IPS-18a (cell line): ENCODE data around the gene C1QL2.

Experiments
- H3K27ac ChIP-seq: one replicate; pipeline ENCODE4 v1.5.1; 2013; ENCODE audit warnings: low read length
- H3K27me3 ChIP-seq: one replicate; pipeline ENCODE4 v1.6.1; 2013; ENCODE audit warnings: mild to moderate bottlenecking, low read length; ENCODE audit not compliant: control insufficient read depth, insufficient read depth
- H3K36me3 ChIP-seq: one replicate; pipeline ENCODE4 v1.6.1; 2013; ENCODE audit warnings: low read depth, low read length; ENCODE audit not compliant: control insufficient read depth
- H3K4me1 ChIP-seq: one replicate; pipeline ENCODE4 v1.6.1; 2013; ENCODE audit warnings: low read depth, low read length; ENCODE audit not compliant: control insufficient read depth
- H3K4me3 ChIP-seq: one replicate; pipeline ENCODE4 v1.5.1; 2013; ENCODE audit warnings: low read length
- H3K9ac ChIP-seq: one replicate; pipeline ENCODE4 v1.6.1; 2013; ENCODE audit warnings: mild to moderate bottlenecking, low read length, moderate library complexity
- H3K9me3 ChIP-seq: one replicate; pipeline ENCODE4 v1.6.1; 2013; ENCODE audit warnings: low read depth, low read length; ENCODE audit not compliant: control insufficient read depth

C1QL2 gene

DNA sequence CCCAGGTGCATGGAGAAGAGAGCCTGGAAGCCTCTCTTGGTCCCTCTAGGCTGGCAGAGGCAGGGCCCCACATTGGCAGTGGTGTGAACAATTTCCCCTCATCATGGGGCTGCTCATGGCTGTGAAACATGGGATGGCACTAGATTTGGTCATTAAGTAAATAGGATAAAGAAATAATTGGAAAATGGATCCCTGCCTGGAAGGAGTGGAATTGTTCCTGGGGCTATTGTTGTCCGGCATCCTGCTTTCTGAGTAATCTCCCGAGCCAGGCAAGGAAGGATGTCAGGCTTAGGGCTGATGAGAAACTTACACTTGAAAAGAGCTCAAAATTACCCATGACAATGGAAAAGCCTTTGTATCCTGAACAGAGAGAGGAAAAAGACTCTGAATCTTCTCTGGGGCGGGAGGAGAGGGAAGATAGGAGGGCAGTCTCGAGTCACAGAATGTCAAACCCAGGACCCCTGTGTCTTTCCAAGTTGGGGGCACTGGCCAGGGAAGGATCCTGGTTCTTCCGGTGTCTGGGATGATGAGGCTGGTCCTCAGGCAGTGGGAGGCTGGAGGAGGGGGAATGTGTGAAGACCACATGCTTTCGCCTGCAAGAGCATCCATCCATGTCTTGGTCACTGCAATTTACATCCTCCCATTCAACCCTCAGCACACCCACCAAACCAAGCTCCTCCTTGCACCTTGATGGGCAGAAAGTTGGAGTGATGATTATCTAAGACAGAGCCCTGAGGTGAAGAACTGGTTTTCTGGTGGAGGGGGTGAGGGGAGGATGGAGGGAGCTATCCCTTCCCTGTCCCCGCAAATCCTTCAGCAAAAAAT is 38.0 kb upstream of the C1QL2 start:
- Histone ChIP-seq H3K4me3 (peak overlapping the region; percentile 8), H3K9me3 (no peaks in the 10 kb centered on the region), H3K9ac (no peak overlapping the region)

GRCh38 chr2:119195887-119196286 is 37.3 kb upstream of the C1QL2 start:
- Histone ChIP-seq H3K4me3 (peak overlapping the region; percentile 8), H3K27me3 (no peaks in the 10 kb centered on the region), H3K9me3 (no peaks in the 10 kb centered on the region), H3K27ac (no peak overlapping the region), H3K9ac (no peak overlapping the region), H3K4me1 (peaks cover 21% of the 10 kb centered on the region), H3K36me3 (no peaks in the 10 kb centered on the region)

More for the DNA sequence above, 38.0 kb upstream of the C1QL2 start:
- Histone ChIP-seq H3K36me3 (no peaks in the 10 kb centered on the region), H3K4me1 (peaks cover 21% of the 10 kb centered on the region), H3K27me3 (no peaks in the 10 kb centered on the region), H3K27ac (no peak overlapping the region)

DNA sequence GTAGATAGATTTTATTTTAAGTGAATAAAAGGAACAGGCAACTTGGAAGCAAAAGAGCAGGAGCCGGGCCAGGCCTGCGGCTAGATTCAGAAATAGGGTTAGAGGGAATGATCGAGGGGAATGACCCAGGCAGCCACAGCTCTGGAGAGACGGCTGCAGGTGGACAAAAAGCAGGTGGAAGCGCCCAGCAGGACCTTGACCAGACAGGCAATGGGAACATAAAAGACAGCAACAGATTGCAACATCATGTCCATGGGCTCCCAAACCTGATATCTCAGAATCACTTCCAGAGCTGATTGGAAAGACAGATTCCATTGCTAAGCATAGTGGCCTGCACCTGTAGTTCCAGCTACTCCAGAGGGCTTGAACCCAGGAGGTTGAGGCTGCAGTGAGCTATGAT is 36.5 kb upstream of the C1QL2 start:
- H3K27ac ChIP-seq, result no peak overlapping the region
- no peaks in the 10 kb centered on the region for H3K9me3 ChIP-seq
- no peaks in the 10 kb centered on the region for H3K36me3 ChIP-seq
- no peaks in the 10 kb centered on the region for H3K27me3 ChIP-seq
- H3K9ac ChIP-seq, result no peak overlapping the region
- H3K4me3 ChIP-seq, result no peak overlapping the region
- H3K4me1 ChIP-seq, result peaks cover 21% of the 10 kb centered on the region

GRCh38 chr2:119192893-119193292 is 34.3 kb upstream of the C1QL2 start:
- Histone ChIP-seq H3K36me3 (no peaks in the 10 kb centered on the region), H3K4me1 (peaks cover 19% of the 10 kb centered on the region), H3K9me3 (no peaks in the 10 kb centered on the region), H3K9ac (no peak overlapping the region), H3K27ac (no peak overlapping the region), H3K27me3 (no peaks in the 10 kb centered on the region), H3K4me3 (no peak overlapping the region)

GRCh38 chr2:119190321-119191111 is 32.0 kb upstream of the C1QL2 start:
- Histone ChIP-seq H3K27ac (no peak overlapping the region), H3K4me1 (no peaks in the 10 kb centered on the region), H3K4me3 (no peak overlapping the region), H3K9ac (no peak overlapping the region), H3K27me3 (no peaks in the 10 kb centered on the region), H3K9me3 (no peaks in the 10 kb centered on the region), H3K36me3 (no peaks in the 10 kb centered on the region)

- no peak overlapping the region for H3K9ac ChIP-seq
- no peaks in the 10 kb centered on the region for H3K9me3 ChIP-seq
- H3K27me3 ChIP-seq, result no peaks in the 10 kb centered on the region
- no peaks in the 10 kb centered on the region for H3K4me1 ChIP-seq
- H3K27ac ChIP-seq, result no peak overlapping the region
- no peak overlapping the region for H3K4me3 ChIP-seq
- no peaks in the 10 kb centered on the region for H3K36me3 ChIP-seq
These were observed 26.0 kb upstream of the C1QL2 start for GRCh38 chr2:119184512-119184911.

DNA sequence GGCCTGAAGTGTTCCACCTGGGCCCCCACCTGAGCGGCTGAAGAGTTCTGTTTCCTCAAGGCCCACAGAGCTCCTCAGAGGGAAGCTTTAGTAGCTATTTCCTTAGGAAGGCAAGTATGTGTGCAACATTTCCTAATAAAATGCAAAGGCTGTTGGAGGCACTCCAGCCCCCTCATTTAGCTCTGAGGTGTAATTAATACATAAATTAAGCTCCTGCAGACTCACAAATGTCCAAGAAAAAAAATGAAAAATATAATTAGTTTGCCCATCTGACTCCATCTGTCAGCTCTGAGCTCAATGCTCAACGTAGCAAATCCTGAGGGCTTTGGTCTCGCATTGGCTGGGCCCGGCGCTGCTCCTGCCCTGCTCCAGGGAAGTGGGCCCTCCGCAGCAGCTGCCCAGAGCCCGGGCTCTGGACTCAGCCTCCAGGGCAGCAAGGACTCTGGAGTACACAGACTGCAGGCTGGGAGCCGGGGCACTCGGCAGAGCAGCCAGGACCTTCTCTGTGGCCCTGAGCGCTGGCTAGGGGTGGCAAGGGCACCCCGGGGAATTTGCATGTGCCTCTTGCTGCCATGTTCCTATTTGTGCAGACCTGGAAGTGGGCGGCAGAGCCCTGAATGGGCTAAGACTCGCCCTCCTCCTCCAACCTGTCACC is 23.4 kb upstream of the C1QL2 start:
- Histone ChIP-seq H3K9ac (no peak overlapping the region), H3K4me1 (no peaks in the 10 kb centered on the region), H3K4me3 (no peak overlapping the region), H3K27me3 (no peaks in the 10 kb centered on the region), H3K27ac (no peak overlapping the region), H3K9me3 (no peaks in the 10 kb centered on the region), H3K36me3 (no peaks in the 10 kb centered on the region)

DNA sequence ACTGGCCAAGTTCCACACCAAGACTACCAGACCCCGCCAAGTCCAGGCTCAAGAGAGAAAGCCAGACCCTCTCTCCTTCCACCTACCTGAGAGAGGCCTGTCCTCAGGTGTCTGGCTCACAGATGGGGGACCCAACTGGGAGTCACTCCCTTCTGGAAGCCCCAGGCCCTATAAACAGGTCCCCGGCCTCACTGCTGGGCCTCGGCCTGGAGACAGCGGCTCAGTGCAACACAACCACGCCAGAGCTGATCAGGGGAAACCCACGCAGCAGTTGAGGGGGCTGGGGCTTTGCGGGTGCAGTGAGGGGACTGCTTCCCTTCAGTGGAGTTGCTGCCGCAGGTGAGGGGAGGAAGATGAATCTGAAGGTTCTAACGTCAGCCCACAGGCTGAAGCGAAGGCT is 22.8 kb upstream of the C1QL2 start:
- Histone ChIP-seq H3K4me3 (no peak overlapping the region), H3K9me3 (no peaks in the 10 kb centered on the region), H3K9ac (no peak overlapping the region), H3K36me3 (no peaks in the 10 kb centered on the region), H3K27ac (no peak overlapping the region), H3K27me3 (no peaks in the 10 kb centered on the region), H3K4me1 (no peaks in the 10 kb centered on the region)

- Histone ChIP-seq H3K4me1 (no peaks in the 10 kb centered on the region), H3K9me3 (no peaks in the 10 kb centered on the region), H3K27ac (no peak overlapping the region), H3K4me3 (no peak overlapping the region), H3K36me3 (no peaks in the 10 kb centered on the region), H3K27me3 (no peaks in the 10 kb centered on the region), H3K9ac (no peak overlapping the region)
These were observed 22.3 kb upstream of the C1QL2 start for GRCh38 chr2:119180892-119181291.

DNA sequence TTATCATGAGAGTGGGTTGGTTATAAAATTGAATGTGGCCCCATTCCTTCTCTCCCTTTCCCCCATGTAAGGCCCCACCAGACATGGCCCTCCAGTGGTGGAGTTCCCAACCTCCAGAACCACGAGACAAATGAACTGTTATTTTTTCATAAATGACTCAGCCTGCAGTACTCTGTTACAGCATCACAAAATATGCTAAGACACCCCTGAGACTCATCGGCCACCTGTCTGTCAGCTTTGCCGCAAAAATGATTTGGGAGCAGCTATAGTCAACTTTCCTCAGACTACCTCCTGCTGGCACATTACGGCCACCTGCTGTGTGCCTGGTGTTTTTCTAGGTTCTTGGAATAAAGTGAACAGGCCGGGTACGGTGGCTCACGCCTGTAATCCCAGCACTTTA is 21.4 kb upstream of the C1QL2 start:
- Histone ChIP-seq H3K27me3 (no peaks in the 10 kb centered on the region), H3K4me3 (no peak overlapping the region), H3K27ac (no peak overlapping the region), H3K9me3 (no peaks in the 10 kb centered on the region), H3K36me3 (no peaks in the 10 kb centered on the region), H3K4me1 (no peaks in the 10 kb centered on the region), H3K9ac (no peak overlapping the region)

DNA sequence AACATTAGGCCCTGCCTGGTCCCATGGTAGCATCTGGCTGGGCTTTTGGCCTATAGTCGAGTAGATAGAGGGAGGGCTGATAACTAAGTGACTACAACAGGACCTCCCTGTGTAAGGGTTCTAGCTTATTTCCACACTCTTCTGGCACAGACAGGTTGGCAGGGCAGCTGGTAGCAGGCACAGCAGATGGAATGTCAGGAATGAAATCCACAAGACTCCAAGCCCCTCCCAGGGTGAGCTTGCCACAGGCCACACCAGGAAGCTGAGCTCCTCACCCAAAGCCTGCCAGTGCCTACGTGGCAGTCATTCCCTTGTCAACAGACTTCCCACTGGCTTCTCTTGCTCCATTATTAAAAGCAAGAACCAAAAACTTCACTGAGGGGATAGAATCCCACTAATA is 20.7 kb upstream of the C1QL2 start:
- H3K9ac ChIP-seq, result no peak overlapping the region
- H3K27ac ChIP-seq, result no peak overlapping the region
- no peaks in the 10 kb centered on the region for H3K27me3 ChIP-seq
- no peaks in the 10 kb centered on the region for H3K9me3 ChIP-seq
- H3K4me3 ChIP-seq, result no peak overlapping the region
- H3K4me1 ChIP-seq, result no peaks in the 10 kb centered on the region
- no peaks in the 10 kb centered on the region for H3K36me3 ChIP-seq
